Measurements from ENCODE around the gene CIAO3. TPM values are rescaled to one million over a fixed set of nuclear protein-coding genes. Genes with fewer than 3 reads are reported as not detected.

CIAO3 gene
- total RNA-seq, 1 experiment from 2014 or later = 32.8 TPM

DNA sequence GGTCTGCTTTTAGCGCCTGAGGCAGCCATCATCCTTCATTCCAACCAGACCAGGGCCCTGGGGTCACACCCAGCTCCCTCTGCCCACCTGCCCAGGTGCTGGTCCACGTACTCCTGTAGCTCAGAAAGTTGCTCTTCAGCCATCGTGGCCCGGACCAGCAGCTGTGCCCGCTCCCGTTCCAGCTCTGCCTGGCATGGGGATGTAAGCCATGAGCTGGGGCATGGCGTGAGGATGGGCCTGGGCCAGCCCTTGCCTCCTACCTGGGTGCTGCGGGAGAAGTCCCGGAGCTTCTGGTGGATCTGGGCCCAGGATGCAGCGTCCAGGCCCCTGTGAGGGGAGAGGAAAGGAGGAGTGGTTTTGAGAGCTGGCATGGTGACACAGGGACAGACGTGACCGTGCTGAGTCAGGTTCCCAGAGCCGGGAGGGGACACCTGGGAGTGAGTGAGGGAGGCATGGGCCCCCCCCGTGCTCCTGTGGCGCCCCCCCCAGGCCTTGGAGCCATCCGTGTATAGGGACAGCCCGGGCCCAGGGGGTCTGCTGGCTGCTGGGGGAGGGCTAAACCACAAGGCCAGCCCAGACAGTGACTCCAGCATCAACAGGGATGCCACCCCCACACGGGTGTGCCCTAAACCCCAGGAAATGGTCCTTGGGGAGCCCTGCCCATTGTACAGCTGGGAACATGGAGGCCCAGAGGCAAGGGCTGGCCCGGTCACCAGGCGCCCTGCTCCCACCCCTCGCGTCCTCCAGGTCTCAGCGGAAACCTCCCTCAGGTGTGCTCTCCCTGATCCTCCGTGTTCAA lies 17.8 kb downstream of the CIAO3 start (continued):
- TF ChIP-seq, protein P1, sequence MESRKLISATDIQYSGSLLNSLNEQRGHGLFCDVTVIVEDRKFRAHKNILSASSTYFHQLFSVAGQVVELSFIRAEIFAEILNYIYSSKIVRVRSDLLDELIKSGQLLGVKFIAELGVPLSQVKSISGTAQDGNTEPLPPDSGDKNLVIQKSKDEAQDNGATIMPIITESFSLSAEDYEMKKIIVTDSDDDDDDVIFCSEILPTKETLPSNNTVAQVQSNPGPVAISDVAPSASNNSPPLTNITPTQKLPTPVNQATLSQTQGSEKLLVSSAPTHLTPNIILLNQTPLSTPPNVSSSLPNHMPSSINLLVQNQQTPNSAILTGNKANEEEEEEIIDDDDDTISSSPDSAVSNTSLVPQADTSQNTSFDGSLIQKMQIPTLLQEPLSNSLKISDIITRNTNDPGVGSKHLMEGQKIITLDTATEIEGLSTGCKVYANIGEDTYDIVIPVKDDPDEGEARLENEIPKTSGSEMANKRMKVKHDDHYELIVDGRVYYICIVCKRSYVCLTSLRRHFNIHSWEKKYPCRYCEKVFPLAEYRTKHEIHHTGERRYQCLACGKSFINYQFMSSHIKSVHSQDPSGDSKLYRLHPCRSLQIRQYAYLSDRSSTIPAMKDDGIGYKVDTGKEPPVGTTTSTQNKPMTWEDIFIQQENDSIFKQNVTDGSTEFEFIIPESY (IDR thresholded peaks at IDR 0.05; ENCODE audit: extremely low read depth, insufficient replicate concordance, low read length) = no peak
- TF ChIP-seq POLR2AphosphoS5 (IDR thresholded peaks at IDR 0.05; ENCODE audit: low read depth, low read length) = no peak

DNA sequence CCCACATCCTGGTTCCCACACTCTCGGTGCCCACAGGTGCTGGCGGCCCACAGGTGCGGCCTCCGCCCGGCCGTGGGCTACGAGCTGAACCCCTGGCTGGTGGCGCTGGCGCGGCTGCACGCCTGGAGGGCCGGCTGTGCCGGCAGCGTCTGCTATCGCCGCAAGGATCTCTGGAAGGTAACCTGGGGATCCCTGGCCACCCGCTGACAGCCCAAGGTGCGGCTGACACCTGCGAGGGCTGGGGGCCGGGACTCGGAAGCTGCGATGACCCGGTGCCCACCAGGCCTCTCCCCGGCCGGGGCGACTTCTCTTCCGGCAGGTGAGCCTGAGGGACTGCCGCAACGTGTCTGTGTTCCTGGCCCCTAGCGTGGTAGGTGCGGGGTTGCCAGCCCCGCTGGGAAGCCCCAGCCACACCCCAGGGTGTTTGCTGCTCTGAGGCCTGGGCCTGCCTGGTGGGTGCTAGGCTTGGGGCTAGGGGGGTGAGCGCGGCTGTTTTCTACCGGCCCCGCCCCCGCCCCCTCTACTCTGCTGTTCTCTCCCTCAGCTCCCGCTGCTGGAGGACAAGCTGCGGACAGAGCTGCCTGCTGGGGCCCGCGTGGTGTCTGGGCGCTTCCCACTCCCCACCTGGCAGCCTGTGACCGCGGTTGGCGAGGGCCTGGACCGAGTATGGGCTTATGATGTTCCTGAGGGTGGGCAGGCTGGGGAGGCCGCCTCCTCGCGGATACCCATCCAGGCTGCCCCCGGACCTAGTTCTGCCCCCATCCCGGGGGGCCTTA lies 18.8 kb downstream of the CIAO3 start:
- TSS peak; percentile 30 for BruUV-seq (replicated peaks)
- ChIA-PET RAD21 (ENCODE audit: low non-redundant PET in 1 of 2, low total read pairs in 2 of 2, uncharacterized antibody in 2 of 2, unreplicated experiment in 2 of 2) (no interaction called here), CTCF (interaction anchor here (0.5 to 2.6 kb wide), 5 partner anchors 10 to 340 kb away, joined by 3 to 11 read pairs (median 10); partner anchors contain the start of gene MSLN)
- TF ChIP-seq, protein P2, sequence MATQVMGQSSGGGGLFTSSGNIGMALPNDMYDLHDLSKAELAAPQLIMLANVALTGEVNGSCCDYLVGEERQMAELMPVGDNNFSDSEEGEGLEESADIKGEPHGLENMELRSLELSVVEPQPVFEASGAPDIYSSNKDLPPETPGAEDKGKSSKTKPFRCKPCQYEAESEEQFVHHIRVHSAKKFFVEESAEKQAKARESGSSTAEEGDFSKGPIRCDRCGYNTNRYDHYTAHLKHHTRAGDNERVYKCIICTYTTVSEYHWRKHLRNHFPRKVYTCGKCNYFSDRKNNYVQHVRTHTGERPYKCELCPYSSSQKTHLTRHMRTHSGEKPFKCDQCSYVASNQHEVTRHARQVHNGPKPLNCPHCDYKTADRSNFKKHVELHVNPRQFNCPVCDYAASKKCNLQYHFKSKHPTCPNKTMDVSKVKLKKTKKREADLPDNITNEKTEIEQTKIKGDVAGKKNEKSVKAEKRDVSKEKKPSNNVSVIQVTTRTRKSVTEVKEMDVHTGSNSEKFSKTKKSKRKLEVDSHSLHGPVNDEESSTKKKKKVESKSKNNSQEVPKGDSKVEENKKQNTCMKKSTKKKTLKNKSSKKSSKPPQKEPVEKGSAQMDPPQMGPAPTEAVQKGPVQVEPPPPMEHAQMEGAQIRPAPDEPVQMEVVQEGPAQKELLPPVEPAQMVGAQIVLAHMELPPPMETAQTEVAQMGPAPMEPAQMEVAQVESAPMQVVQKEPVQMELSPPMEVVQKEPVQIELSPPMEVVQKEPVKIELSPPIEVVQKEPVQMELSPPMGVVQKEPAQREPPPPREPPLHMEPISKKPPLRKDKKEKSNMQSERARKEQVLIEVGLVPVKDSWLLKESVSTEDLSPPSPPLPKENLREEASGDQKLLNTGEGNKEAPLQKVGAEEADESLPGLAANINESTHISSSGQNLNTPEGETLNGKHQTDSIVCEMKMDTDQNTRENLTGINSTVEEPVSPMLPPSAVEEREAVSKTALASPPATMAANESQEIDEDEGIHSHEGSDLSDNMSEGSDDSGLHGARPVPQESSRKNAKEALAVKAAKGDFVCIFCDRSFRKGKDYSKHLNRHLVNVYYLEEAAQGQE (IDR thresholded peaks at IDR 0.05; ENCODE audit: low read depth) = no peak
- TF ChIP-seq EZH2 (IDR thresholded peaks at IDR 0.05) (no peak), JUND (IDR thresholded peaks at IDR 0.05) (no peak), ELF1 (IDR thresholded peaks at IDR 0.05; ENCODE audit: borderline replicate concordance, low read depth) (no peak), RAD21 (IDR thresholded peaks at IDR 0.05; ENCODE audit: low read depth) (no peak), SP1 (IDR thresholded peaks at IDR 0.05; ENCODE audit: low read depth) (no peak), POLR2AphosphoS5 (IDR thresholded peaks at IDR 0.05; ENCODE audit: low read depth, low read length) (no peak), EGR1 (IDR thresholded peaks at IDR 0.05; ENCODE audit: low read depth) (no peak), YY1 (IDR thresholded peaks at IDR 0.05; ENCODE audit: extremely low read depth, insufficient replicate concordance, low read depth, low read length) (no peak), CBX3 (IDR thresholded peaks at IDR 0.05; ENCODE audit: low read depth) (no peak), SIN3A (IDR thresholded peaks at IDR 0.05; ENCODE audit: low read depth) (no peak), ZFX (IDR thresholded peaks at IDR 0.05) (no peak)
- TF ChIP-seq, protein P3, sequence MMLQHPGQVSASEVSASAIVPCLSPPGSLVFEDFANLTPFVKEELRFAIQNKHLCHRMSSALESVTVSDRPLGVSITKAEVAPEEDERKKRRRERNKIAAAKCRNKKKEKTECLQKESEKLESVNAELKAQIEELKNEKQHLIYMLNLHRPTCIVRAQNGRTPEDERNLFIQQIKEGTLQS (IDR thresholded peaks at IDR 0.05) = no peak
- TF ChIP-seq, protein P1 (IDR thresholded peaks at IDR 0.05; ENCODE audit: extremely low read depth, insufficient replicate concordance, low read length) = no peak

More for the DNA sequence above, 18.8 kb downstream of the CIAO3 start:
- Histone ChIP-seq H4K20me1 (ENCODE audit: insufficient read depth) (no peaks in the 10 kb centered on the region), H2AFZ (ENCODE audit: low read depth, low read length, poor library complexity, severe bottlenecking) (no peak overlapping the region), H3K4me1 (ENCODE audit: control insufficient read depth in 1 of 2, insufficient read depth in 2 of 2, low read length in 2 of 2) (peaks cover 27 to 66% of the 10 kb centered on the region in 2 experiments), H3K27ac (ENCODE audit: low read depth, low read length) (peak overlapping the region; percentile 100), H3K36me3 (ENCODE audit: control insufficient read depth in 1 of 2, insufficient read depth in 2 of 2, low read length in 2 of 2) (no peaks in the 10 kb centered on the region), H3K9ac (ENCODE audit: low read length) (peak overlapping the region; percentile 98), H3K79me2 (ENCODE audit: insufficient read depth, low read length) (peaks cover 13% of the 10 kb centered on the region; the same call in 1 of the 2 replicates), H3K27me3 (ENCODE audit: insufficient read depth, low read length) (no peaks in the 10 kb centered on the region), H3K4me3 (replicated peaks in 1 of 2; ENCODE audit: low read depth in 1 of 2, low read length in 2 of 2) (peak overlapping the region; percentile 36 to 87), H3K9me2 (ENCODE audit: insufficient read depth) (no peaks in the 10 kb centered on the region), H3K4me2 (ENCODE audit: low read length) (peak overlapping the region; percentile 80), H3K9me3 (ENCODE audit: control insufficient read depth in 1 of 2, insufficient read depth in 1 of 2, low read depth in 1 of 2, low read length in 2 of 2) (no peaks in the 10 kb centered on the region)
- POLR2A ChIA-PET = interaction anchor here (0.6 to 1.4 kb wide), 5 partner anchors 9 to 367 kb away, joined by 3 to 7 read pairs (median 5); partner anchors contain the start of genes CIAO3 and MSLN
- DNase-seq (ENCODE audit: low read depth, low spot score) = no peak
- no peak for ATAC-seq
- intact Hi-C loops (cut with micrococcal nuclease) = no loop called here
